ENCODE measurements around the gene HSPB3.

The HSPB3 gene, protein sequence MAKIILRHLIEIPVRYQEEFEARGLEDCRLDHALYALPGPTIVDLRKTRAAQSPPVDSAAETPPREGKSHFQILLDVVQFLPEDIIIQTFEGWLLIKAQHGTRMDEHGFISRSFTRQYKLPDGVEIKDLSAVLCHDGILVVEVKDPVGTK

DNA sequence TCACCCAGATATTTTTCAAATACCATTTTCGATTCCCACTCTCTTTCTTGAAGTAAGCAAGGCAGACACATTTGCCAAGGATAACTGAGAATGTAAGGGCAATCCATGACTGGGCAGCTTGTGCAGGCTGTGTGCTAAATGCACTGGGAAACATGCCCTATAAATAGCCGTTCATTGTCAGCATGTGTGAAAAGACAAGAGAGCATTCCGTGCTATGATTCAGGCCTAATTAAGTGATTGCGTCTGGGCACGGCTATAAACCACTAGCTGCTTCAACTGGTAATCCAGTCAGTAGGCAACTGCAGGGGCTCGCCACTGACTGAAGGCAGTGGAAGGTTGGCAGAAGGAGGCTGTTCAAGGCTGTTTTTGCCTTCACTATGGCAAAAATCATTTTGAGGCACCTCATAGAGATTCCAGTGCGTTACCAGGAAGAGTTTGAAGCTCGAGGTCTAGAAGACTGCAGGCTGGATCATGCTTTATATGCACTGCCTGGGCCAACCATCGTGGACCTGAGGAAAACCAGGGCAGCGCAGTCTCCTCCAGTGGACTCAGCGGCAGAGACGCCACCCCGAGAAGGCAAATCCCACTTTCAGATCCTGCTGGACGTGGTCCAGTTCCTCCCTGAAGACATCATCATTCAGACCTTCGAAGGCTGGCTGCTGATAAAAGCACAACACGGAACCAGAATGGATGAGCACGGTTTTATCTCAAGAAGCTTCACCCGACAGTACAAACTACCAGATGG lies at the start of gene HSPB3:
TSS of gene HSPB3 (plus strand) at position 287 of the 745 bp plus-strand sequence. CDS start at position 378, 91 bp downstream.
- peak; percentile 93 for DNase-seq (ENCODE audit: low read depth, low spot score)
- CTCF ChIA-PET, result interaction anchor here (1.4 to 6.1 kb wide), 10 partner anchors 9 to 704 kb away, joined by 3 to 61 read pairs (median 8); partner anchors contain the start of gene GPX8
- TF ChIP-seq, protein P1, sequence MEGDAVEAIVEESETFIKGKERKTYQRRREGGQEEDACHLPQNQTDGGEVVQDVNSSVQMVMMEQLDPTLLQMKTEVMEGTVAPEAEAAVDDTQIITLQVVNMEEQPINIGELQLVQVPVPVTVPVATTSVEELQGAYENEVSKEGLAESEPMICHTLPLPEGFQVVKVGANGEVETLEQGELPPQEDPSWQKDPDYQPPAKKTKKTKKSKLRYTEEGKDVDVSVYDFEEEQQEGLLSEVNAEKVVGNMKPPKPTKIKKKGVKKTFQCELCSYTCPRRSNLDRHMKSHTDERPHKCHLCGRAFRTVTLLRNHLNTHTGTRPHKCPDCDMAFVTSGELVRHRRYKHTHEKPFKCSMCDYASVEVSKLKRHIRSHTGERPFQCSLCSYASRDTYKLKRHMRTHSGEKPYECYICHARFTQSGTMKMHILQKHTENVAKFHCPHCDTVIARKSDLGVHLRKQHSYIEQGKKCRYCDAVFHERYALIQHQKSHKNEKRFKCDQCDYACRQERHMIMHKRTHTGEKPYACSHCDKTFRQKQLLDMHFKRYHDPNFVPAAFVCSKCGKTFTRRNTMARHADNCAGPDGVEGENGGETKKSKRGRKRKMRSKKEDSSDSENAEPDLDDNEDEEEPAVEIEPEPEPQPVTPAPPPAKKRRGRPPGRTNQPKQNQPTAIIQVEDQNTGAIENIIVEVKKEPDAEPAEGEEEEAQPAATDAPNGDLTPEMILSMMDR (IDR thresholded peaks at IDR 0.05; ENCODE audit: insufficient read depth, low read length, missing control alignments), result no peak
- POLR2A ChIA-PET, result interaction anchor here (0.6 to 1.0 kb wide), 2 partner anchors 13 to 145 kb away, joined by 3 to 5 read pairs; partner anchors contain the start of gene ARL15
- H3K4me3 ChIP-seq (ENCODE audit: low read depth, low read length), result peak within 1 kb of the TSS; percentile 24

DNA sequence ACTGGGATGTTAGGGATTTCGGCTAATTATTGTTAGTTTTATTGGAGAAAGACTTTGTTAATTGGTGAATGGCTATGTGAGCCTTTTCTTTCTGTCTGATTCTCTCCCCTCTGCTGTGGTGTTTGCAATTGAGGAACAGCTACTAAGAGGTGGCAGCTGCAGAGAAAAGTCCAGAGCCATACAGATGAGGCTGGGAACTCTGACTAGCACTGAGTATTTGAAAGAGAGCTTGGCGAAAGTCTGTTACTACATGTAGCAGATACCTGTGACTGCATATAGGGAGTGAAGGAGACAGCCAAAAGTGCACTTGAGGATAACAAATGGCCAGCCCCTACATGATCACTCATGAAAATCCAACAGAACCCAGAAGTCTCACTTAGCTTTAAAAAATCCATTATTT lies 44.3 kb upstream of the HSPB3 start:
- TF ChIP-seq, protein P1 (IDR thresholded peaks at IDR 0.05; ENCODE audit: insufficient read depth, low read length, missing control alignments), result no peak
- H3K4me3 ChIP-seq (ENCODE audit: low read depth, low read length), result no peak overlapping the region
- DNase-seq (ENCODE audit: low read depth, low spot score), result no peak
- ChIA-PET CTCF (interaction anchor here (0.6 to 7.9 kb wide), 10 partner anchors 8 to 180 kb away, joined by 3 to 55 read pairs (median 6); no protein-coding TSS in a partner anchor), POLR2A (interaction anchor here (1.4 to 1.6 kb wide), 2 partner anchors 100 to 101 kb away, joined by 3 to 6 read pairs; partner anchors contain the start of gene ARL15)

DNA sequence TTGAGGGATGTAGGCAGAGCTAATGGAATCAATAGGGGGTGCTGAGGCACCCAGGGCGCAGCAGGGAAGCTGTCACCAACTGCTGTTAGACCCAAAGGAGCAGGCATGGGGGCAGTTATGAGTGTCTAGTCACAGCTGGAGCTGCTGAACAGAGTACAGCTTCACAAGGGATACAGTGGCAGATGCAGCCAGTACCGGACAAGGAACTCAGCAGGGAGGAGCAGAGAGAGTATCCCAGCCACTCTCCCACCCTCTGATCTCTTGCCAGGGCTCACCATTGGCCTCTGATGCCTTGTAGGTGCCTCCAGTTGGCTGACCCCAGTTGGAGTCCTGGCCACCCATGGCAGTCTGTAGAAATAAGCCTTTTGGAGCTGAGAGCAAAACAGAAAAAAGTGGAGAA lies 42.6 kb upstream of the HSPB3 start:
- POLR2A ChIA-PET, result no interaction called here
- CTCF ChIA-PET, result interaction anchor here (0.9 to 7.9 kb wide), 4 partner anchors 10 to 169 kb away, joined by 3 to 55 read pairs (median 5); no protein-coding TSS in a partner anchor
- H3K4me3 ChIP-seq (ENCODE audit: low read depth, low read length), result no peak overlapping the region
- TF ChIP-seq, protein P1 (IDR thresholded peaks at IDR 0.05; ENCODE audit: insufficient read depth, low read length, missing control alignments), result no peak
- no peak for DNase-seq (ENCODE audit: low read depth, low spot score)

DNA sequence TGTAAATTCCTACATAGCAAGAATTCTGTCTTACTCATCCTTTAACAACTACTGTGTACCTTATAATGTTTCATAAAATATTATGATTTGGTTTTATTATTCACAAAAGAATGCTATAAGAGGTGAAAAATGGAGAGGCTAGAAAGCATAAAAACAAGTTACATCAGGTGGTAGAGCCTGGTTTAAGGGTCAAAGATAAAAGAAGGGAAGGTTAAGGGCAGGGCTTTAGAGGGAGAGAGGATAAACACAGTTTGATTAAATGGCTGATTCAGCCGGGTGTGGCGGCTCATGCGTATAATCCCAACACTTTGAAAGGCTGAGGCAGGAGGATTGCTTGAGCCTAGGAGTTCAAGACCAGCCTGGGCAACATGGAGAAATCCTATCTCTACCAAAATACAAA lies 40.4 kb upstream of the HSPB3 start:
- no peak for DNase-seq (ENCODE audit: low read depth, low spot score)
- no peak overlapping the region for H3K4me3 ChIP-seq (ENCODE audit: low read depth, low read length)
- CTCF ChIA-PET, result interaction anchor here (1.0 to 7.9 kb wide), 2 partner anchors 104 to 171 kb away, joined by 3 to 55 read pairs; no protein-coding TSS in a partner anchor
- POLR2A ChIA-PET, result interaction anchor here (0.5 kb wide), 1 partner anchor 110 kb away, joined by 3 read pairs; no protein-coding TSS in a partner anchor
- TF ChIP-seq, protein P1 (IDR thresholded peaks at IDR 0.05; ENCODE audit: insufficient read depth, low read length, missing control alignments), result no peak

DNA sequence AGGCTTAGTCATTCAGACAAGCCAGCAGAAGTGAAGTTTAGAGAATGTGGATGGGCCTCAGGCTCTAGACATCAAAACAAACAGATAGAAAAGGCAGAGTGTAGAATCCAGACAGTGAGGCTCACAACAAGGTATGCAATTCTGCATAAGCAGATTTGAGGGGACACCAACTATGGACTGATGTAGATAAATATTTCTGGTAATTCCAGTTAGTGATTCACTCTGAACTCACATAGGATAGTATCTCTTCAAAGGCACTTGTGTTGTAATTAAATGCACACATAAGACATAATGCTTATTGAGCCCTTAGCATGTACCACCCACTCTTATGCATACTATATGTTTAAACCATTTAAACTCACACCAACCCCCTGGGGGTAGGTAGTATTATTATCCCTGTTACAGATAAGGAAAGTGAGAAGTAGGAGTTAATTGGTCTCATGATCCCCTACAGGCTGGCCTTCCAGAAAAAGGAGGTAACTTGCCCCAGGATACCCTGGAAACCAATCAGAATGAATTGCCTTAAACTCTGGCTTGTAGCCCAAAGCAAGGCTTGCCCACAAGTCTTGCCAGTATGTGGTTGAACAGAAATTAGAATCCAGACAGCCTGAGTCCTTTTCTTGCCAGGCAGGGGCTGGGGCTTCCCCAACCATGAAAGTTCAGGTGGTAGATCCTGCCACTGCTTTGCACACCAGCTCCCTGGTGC lies 39.5 kb upstream of the HSPB3 start:
- POLR2A ChIA-PET, result interaction anchor here (1.1 kb wide), 1 partner anchor 105 kb away, joined by 3 read pairs; the partner anchor contains the start of gene ARL15
- TF ChIP-seq, protein P1 (IDR thresholded peaks at IDR 0.05; ENCODE audit: insufficient read depth, low read length, missing control alignments), result no peak
- DNase-seq (ENCODE audit: low read depth, low spot score), result peak; percentile 75
- CTCF ChIA-PET, result interaction anchor here (0.7 to 7.9 kb wide), 4 partner anchors 105 to 172 kb away, joined by 3 to 55 read pairs (median 3); no protein-coding TSS in a partner anchor
- no peak overlapping the region for H3K4me3 ChIP-seq (ENCODE audit: low read depth, low read length)
